PC-9 (cell line): ENCODE results near the gene TSC22D2. TPM values are rescaled to one million over a fixed set of nuclear protein-coding genes. Genes with fewer than 3 reads are reported as not detected.

Source experiments
- BruUV-seq: library from RNA; stranded (reverse); fragments of 400-500 nt; replicated peaks from 2 replicates; lab custom pipeline; 2021; lab: Mats Ljungman, UMichigan
- CTCF ChIA-PET: fragments of 300-600 bp; sonication (Branson Sonifier 250); formaldehyde crosslinking; loops from one replicate; lab custom pipeline; 2022; ENCODE audit warnings: antibody characterized with exemption; lab: Charles Lee
- POLR2A ChIA-PET: fragments of 300-600 bp; sonication (Branson Sonifier 250); formaldehyde crosslinking; loops from one replicate; lab custom pipeline; 2022; ENCODE audit warnings: antibody characterized with exemption; ENCODE audit not compliant: unreplicated experiment; lab: Charles Lee
- DNase-seq, 2 experiments: peaks; one replicate each; pipeline versions ENCODE4 v3.0.0 to v3.0.0-alpha.2; 2015 to 2022; ENCODE audit warnings: mixed read lengths in 1 of 2
- H2AFZ ChIP-seq: fragments of 200-600 bp; sonication (generic); 2 replicates; pipeline ENCODE4 v1.8.1; 2017; ENCODE audit warnings: antibody characterized with exemption
- H3F3A ChIP-seq: fragments of 200-600 bp; sonication (generic); 2 replicates; pipeline ENCODE4 v1.8.1; 2017; ENCODE audit warnings: antibody characterized with exemption, mild to moderate bottlenecking, low read depth; ENCODE audit not compliant: insufficient read depth
- H3K27ac ChIP-seq: fragments of 200-600 bp; sonication (generic); 2 replicates; pipeline ENCODE4 v1.6.1; 2016; ENCODE audit warnings: mixed run types
- H3K27me3 ChIP-seq: fragments of 200-600 bp; sonication (generic); 2 replicates; pipeline ENCODE4 v1.6.1; 2016; ENCODE audit warnings: low read depth, mixed run types; ENCODE audit not compliant: insufficient read depth
- H3K36me3 ChIP-seq: fragments of 200-600 bp; sonication (generic); 2 replicates; pipeline ENCODE4 v1.6.1; 2016; ENCODE audit warnings: low read depth, mixed run types
- H3K4me1 ChIP-seq: fragments of 200-600 bp; sonication (generic); replicated peaks from 2 replicates; pipeline ENCODE4 v1.6.1; 2016; ENCODE audit warnings: mixed run types; ENCODE audit not compliant: insufficient read depth
- H3K4me2 ChIP-seq: fragments of 200-600 bp; sonication (generic); 2 replicates; pipeline ENCODE4 v1.6.1; 2017; ENCODE audit warnings: mixed run types
- H3K4me3 ChIP-seq: fragments of 200-600 bp; sonication (generic); 2 replicates; pipeline ENCODE4 v1.6.1; 2016; ENCODE audit warnings: mixed run types
- H3K79me2 ChIP-seq: fragments of 200-600 bp; sonication (generic); 2 replicates; pipeline ENCODE4 v1.6.1; 2017; ENCODE audit warnings: low read depth, mixed run types
- H3K9me2 ChIP-seq: fragments of 200-600 bp; sonication (generic); 2 replicates; pipeline ENCODE4 v1.8.1; 2017; ENCODE audit warnings: mild to moderate bottlenecking; ENCODE audit not compliant: insufficient read depth
- H3K9me3 ChIP-seq: fragments of 200-600 bp; sonication (generic); 2 replicates; pipeline ENCODE4 v1.8.1; 2016; ENCODE audit warnings: low read depth; ENCODE audit not compliant: insufficient read depth
- H4K20me1 ChIP-seq: fragments of 200-600 bp; sonication (generic); 2 replicates; pipeline ENCODE4 v1.8.1; 2017; ENCODE audit not compliant: insufficient read depth
- EZH2 ChIP-seq: fragments of 200-600 bp; sonication (generic); IDR thresholded peaks from 2 replicates; pipeline ENCODE4 v1.8.0; 2017; ENCODE audit warnings: antibody characterized with exemption, low read depth
- intact Hi-C: fragments of 100-400 bp; cut with micrococcal nuclease; formaldehyde crosslinking; loops from one replicate; pipeline ENCODE4 v1.10.0; 2022; ENCODE audit not compliant: unreplicated experiment
- total RNA-seq: library from RNA; stranded (reverse); gene quantifications from 2 replicates; pipeline ENCODE4 v1.2.3, GENCODE V29; 2021
- TF ChIP-seq, protein P1 (sequence below): fragments of 200-600 bp; sonication (generic); conservative IDR thresholded peaks from 2 replicates; pipeline ENCODE4 v1.6.1; 2017; ENCODE audit warnings: mixed run types, antibody characterized with exemption, mild to moderate bottlenecking, moderate library complexity

The TSC22D2 gene
- total RNA-seq, 1 experiment from 2014 or later = 32.0 TPM

DNA sequence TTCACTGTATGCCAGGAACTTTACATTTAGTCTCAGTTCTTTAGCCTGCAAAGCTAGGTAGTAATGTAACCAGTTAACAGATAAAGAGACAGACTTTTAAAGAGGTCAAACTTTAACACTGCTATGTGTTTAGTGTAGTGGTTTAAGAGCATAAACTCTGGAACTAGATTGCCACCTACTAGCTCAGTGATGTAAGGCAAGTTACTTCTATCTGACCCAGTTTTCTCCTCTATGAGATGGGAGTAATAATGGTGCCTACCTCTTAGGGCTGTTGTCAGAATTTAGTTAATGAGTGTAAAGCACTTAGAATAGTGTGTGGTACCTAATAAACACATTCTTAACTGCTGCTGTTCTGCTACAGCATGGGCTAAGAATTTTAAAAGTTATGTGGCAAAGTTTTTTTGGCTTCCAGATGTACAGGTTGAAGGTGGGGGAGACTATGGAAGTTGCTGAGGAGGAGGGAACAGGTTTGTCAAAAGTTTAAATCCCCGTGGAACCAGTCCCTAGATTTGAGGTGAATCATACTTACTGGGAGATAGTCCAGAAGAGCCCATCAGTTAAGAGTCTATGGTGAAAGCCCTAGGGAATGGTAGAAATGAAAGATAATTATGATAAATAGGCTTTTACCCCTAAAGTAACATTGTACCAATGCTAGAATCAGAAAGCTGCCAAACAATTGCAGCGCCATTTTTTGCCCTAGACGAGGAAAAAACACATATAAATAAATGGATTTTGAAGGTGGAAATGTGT is 13.9 kb downstream of the TSC22D2 start:
- Histone ChIP-seq H3F3A (peaks cover 30% of the 10 kb centered on the region), H3K4me2 (peak overlapping the region; percentile 23; the same call in 1 of the 2 replicates), H3K27me3 (no peaks in the 10 kb centered on the region), H3K36me3 (peaks cover 45% of the 10 kb centered on the region), H4K20me1 (peaks cover 5% of the 10 kb centered on the region; the same call in 1 of the 2 replicates), H3K27ac (peak overlapping the region; percentile 10; the same call in 1 of the 2 replicates), H3K9me2 (no peaks in the 10 kb centered on the region), H3K9me3 (no peaks in the 10 kb centered on the region), H3K79me2 (peaks cover 100% of the 10 kb centered on the region), H3K4me1 (peaks cover 53% of the 10 kb centered on the region), H2AFZ (no peak overlapping the region), H3K4me3 (no peak overlapping the region)
- no TSS peak for BruUV-seq
- intact Hi-C loops = loop anchor here (2.0 kb wide), 1 partner anchor 27 kb away; no protein-coding TSS in a partner anchor
- CTCF ChIA-PET = interaction anchor here (0.5 kb wide), 1 partner anchor 1467 kb away, joined by 14 read pairs; no protein-coding TSS in a partner anchor
- POLR2A ChIA-PET = interaction anchor here (0.6 kb wide), 2 partner anchors 47 to 105 kb away, joined by 4 to 6 read pairs; no protein-coding TSS in a partner anchor
- peak in 1 of 2 experiments; percentile 10 for DNase-seq
- no peak for TF ChIP-seq EZH2

DNA sequence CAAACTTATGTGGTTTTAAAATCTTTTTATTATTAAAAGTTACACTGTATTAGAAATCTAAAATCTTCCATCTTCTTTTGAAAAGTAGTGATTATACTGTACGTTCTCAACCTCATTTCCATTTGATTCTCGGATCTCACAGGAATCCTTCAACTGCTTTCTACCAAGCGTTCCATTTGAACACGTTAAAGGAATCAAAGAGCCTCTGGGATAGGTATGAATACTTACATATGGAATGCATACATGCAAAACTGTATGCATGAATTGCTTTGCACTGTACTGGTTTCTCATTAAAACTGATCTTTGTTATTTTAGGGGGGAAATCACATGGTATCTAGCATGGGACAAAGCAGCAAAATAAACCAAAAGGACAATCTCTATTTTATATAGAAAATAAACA is 14.8 kb downstream of the TSC22D2 start:
- H3K9me3 ChIP-seq = no peaks in the 10 kb centered on the region
- H3K4me2 ChIP-seq = no peak overlapping the region
- H3K36me3 ChIP-seq = peaks cover 42% of the 10 kb centered on the region
- DNase-seq = no peak
- peaks cover 100% of the 10 kb centered on the region for H3K79me2 ChIP-seq
- intact Hi-C loops = loop anchor here (2.0 kb wide), 1 partner anchor 26 kb away; no protein-coding TSS in a partner anchor
- no peaks in the 10 kb centered on the region for H3K27me3 ChIP-seq
- H2AFZ ChIP-seq = no peak overlapping the region
- no peak overlapping the region for H3K27ac ChIP-seq
- no peak overlapping the region for H3K4me3 ChIP-seq
- H3K4me1 ChIP-seq = peaks cover 52% of the 10 kb centered on the region
- peaks cover 27% of the 10 kb centered on the region for H3F3A ChIP-seq
- no TSS peak for BruUV-seq
- ChIA-PET CTCF (no interaction called here), POLR2A (interaction anchor here (0.6 kb wide), 1 partner anchor 46 kb away, joined by 6 read pairs; no protein-coding TSS in a partner anchor)
- H4K20me1 ChIP-seq = peaks cover 8% of the 10 kb centered on the region; the same call in 1 of the 2 replicates
- H3K9me2 ChIP-seq = no peaks in the 10 kb centered on the region
- TF ChIP-seq, protein P1, sequence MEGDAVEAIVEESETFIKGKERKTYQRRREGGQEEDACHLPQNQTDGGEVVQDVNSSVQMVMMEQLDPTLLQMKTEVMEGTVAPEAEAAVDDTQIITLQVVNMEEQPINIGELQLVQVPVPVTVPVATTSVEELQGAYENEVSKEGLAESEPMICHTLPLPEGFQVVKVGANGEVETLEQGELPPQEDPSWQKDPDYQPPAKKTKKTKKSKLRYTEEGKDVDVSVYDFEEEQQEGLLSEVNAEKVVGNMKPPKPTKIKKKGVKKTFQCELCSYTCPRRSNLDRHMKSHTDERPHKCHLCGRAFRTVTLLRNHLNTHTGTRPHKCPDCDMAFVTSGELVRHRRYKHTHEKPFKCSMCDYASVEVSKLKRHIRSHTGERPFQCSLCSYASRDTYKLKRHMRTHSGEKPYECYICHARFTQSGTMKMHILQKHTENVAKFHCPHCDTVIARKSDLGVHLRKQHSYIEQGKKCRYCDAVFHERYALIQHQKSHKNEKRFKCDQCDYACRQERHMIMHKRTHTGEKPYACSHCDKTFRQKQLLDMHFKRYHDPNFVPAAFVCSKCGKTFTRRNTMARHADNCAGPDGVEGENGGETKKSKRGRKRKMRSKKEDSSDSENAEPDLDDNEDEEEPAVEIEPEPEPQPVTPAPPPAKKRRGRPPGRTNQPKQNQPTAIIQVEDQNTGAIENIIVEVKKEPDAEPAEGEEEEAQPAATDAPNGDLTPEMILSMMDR = no peak
- TF ChIP-seq EZH2 = no peak

DNA sequence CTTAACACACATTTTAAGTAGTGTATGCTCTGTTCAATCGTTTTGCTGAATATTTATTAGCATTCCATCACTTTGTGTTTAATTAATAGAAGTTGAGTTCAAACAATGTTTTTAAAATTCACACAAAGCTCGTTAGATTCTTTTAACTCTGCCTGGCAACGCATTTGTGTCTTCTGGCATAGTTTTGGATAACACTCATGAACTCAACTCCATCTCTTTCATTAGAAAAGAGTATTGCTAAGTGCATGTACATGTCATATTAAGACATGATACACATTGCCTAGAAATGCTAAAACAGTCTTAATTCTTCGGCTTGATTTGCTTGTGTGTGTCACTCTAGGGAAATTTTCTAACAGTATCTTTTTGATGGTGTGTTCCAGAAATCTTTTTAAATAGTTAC is 15.7 kb downstream of the TSC22D2 start:
- H3K4me1 ChIP-seq = peaks cover 47% of the 10 kb centered on the region
- CTCF ChIA-PET = no interaction called here
- no TSS peak for BruUV-seq

More for the DNA sequence above, 15.7 kb downstream of the TSC22D2 start:
- Histone ChIP-seq H3K36me3 (peaks cover 39% of the 10 kb centered on the region), H3K79me2 (peaks cover 100% of the 10 kb centered on the region), H3F3A (peaks cover 26% of the 10 kb centered on the region), H3K4me2 (no peak overlapping the region), H3K27me3 (no peaks in the 10 kb centered on the region), H3K9me3 (no peaks in the 10 kb centered on the region), H3K4me3 (no peak overlapping the region), H3K27ac (0 out of 2 replicates have a peak overlapping the region, but pooled peaks have one; percentile 11), H4K20me1 (peaks cover 8% of the 10 kb centered on the region; the same call in 1 of the 2 replicates), H2AFZ (no peak overlapping the region), H3K9me2 (no peaks in the 10 kb centered on the region)
- TF ChIP-seq, protein P1 = no peak
- TF ChIP-seq EZH2 = no peak
- DNase-seq = no peak
- POLR2A ChIA-PET = interaction anchor here (0.6 kb wide), 1 partner anchor 96 kb away, joined by 3 read pairs; no protein-coding TSS in a partner anchor
- intact Hi-C loops = loop anchor here (2.0 kb wide), 1 partner anchor 25 kb away; no protein-coding TSS in a partner anchor
